ENCODE measurements around the gene NR1I3. TPM values are rescaled to one million over a fixed set of nuclear protein-coding genes. Genes with fewer than 3 reads are reported as not detected.

The NR1I3 gene
- total and polyA plus RNA-seq, 2 experiments from 2014 or later, result 2.6 to 8.1 TPM

DNA sequence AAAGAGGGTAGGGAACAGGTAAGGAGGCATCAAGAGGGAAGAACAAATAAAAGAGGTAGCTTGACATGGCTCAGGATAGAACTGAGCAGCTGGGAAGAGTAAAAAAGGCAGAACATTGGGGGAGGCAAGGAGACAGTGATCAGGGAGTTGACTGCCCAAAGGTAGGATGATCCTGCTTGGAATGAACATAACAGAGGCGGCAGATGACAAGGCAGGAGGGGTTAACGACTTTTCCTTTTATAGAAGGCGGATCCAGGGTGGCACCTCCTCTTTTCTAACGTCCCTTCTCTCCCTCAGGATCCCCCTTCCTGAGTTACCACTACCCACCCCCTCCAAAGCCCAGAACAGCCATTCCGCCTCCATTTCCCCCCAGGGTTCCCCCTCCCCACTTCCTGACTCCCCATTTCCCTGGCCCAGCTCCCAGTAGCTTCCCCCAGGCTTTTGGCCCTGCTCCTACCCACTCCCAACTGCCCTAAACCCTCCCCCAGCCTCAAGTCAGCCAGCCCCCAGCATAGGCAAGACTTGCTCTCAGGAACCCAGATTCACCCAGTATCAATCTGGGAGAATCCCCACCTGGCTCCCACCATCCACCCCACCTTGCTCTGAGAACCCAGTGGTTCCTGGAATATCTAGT, 38.4 kb downstream of the NR1I3 start:
- Histone ChIP-seq H3K27ac (peak overlapping the region; percentile 96), H3K4me3 (no peak overlapping the region)

DNA sequence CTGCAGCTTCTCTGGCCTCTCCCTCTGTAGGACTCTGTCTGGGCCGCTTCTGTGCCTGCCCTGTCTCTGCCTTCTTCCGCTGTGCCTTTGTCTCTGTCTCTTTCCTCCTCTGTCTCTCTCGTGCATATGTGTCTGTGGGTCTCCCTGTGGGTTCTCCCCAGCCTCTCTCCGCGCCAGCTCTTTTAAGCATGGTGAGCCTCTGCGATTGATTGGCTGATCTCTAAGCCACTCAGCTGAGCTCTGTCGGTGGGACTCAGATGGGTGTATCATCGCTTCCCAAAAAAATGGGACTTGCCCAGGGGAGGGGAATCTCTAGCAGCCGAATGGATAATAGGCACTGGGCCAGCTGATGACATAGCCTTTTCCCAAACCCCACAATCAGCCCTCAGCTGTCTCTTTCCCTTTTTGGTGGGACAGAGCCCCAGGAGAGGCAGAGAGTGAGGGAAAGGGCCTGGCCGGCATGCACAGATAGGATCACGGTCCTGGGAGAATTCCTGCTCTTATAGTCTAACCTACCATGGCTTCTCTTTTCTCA, 39.0 kb downstream of the NR1I3 start, which contains the start of gene ADAMTS4:
Gene ADAMTS4, minus strand, starts transcription at position 158 of the 535 bp plus-strand sequence. CDS start 427 bp downstream, outside the sequence.
- Histone ChIP-seq H3K36me3 (replicated peaks; ENCODE audit: insufficient read depth, low read depth) (no peaks in the 10 kb centered on the region), H3K9me2 (replicated peaks; ENCODE audit: insufficient read depth) (no peaks in the 10 kb centered on the region), H3K9me3 (ENCODE audit: low read depth) (no peaks in the 10 kb centered on the region), H3K27me3 (no peaks in the 10 kb centered on the region), H3K4me2 (peak within 1 kb of the TSS; percentile 76), H3K4me3 (no peak within 1 kb of the TSS), H2AFZ (no peak within 1 kb of the TSS), H3K4me1 (ENCODE audit: insufficient read depth) (peaks cover 42% of the 10 kb centered on the region), H3K79me2 (peaks cover 15% of the 10 kb centered on the region), H3K27ac (peak within 1 kb of the TSS; percentile 96), H4K20me1 (ENCODE audit: insufficient read depth, poor library complexity, severe bottlenecking) (no peaks in the 10 kb centered on the region)
- no peak for TF ChIP-seq EZH2 (IDR thresholded peaks at IDR 0.05; ENCODE audit: borderline replicate concordance)
- TF ChIP-seq, protein P1, sequence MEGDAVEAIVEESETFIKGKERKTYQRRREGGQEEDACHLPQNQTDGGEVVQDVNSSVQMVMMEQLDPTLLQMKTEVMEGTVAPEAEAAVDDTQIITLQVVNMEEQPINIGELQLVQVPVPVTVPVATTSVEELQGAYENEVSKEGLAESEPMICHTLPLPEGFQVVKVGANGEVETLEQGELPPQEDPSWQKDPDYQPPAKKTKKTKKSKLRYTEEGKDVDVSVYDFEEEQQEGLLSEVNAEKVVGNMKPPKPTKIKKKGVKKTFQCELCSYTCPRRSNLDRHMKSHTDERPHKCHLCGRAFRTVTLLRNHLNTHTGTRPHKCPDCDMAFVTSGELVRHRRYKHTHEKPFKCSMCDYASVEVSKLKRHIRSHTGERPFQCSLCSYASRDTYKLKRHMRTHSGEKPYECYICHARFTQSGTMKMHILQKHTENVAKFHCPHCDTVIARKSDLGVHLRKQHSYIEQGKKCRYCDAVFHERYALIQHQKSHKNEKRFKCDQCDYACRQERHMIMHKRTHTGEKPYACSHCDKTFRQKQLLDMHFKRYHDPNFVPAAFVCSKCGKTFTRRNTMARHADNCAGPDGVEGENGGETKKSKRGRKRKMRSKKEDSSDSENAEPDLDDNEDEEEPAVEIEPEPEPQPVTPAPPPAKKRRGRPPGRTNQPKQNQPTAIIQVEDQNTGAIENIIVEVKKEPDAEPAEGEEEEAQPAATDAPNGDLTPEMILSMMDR (IDR thresholded peaks at IDR 0.05; ENCODE audit: poor library complexity), result no peak
- TF ChIP-seq EZH2phosphoT487 (IDR thresholded peaks at IDR 0.05; ENCODE audit: low read depth, severe bottlenecking, unreplicated experiment), result no peak
- WGBS (ENCODE audit: low lambda C conversion rate, missing lambda C conversion rate), result 67% methylated on average over 11 of the region's 11 CpGs
- DNase-seq (ENCODE audit: low spot score), result peak; percentile 65

More for the DNA sequence above, 38.4 kb downstream of the NR1I3 start:
- H3K9me3 ChIP-seq (ENCODE audit: low read depth), result no peaks in the 10 kb centered on the region
- no peak for DNase-seq (ENCODE audit: low spot score)
- H3K79me2 ChIP-seq, result peaks cover 22% of the 10 kb centered on the region
- H3K27me3 ChIP-seq, result no peaks in the 10 kb centered on the region
- H3K36me3 ChIP-seq (replicated peaks; ENCODE audit: insufficient read depth, low read depth), result no peaks in the 10 kb centered on the region
- no peak overlapping the region for H2AFZ ChIP-seq
- H4K20me1 ChIP-seq (ENCODE audit: insufficient read depth, poor library complexity, severe bottlenecking), result no peaks in the 10 kb centered on the region
- H3K4me2 ChIP-seq, result peak overlapping the region; percentile 41
- 73% methylated on average over 4 of the region's 5 CpGs for WGBS (ENCODE audit: low lambda C conversion rate, missing lambda C conversion rate)
- H3K4me1 ChIP-seq (ENCODE audit: insufficient read depth), result peaks cover 42% of the 10 kb centered on the region
- TF ChIP-seq, protein P1 (IDR thresholded peaks at IDR 0.05; ENCODE audit: poor library complexity), result no peak
- TF ChIP-seq EZH2 (IDR thresholded peaks at IDR 0.05; ENCODE audit: borderline replicate concordance), result no peak
- no peak for TF ChIP-seq EZH2phosphoT487 (IDR thresholded peaks at IDR 0.05; ENCODE audit: low read depth, severe bottlenecking, unreplicated experiment)
- no peaks in the 10 kb centered on the region for H3K9me2 ChIP-seq (replicated peaks; ENCODE audit: insufficient read depth)

DNA sequence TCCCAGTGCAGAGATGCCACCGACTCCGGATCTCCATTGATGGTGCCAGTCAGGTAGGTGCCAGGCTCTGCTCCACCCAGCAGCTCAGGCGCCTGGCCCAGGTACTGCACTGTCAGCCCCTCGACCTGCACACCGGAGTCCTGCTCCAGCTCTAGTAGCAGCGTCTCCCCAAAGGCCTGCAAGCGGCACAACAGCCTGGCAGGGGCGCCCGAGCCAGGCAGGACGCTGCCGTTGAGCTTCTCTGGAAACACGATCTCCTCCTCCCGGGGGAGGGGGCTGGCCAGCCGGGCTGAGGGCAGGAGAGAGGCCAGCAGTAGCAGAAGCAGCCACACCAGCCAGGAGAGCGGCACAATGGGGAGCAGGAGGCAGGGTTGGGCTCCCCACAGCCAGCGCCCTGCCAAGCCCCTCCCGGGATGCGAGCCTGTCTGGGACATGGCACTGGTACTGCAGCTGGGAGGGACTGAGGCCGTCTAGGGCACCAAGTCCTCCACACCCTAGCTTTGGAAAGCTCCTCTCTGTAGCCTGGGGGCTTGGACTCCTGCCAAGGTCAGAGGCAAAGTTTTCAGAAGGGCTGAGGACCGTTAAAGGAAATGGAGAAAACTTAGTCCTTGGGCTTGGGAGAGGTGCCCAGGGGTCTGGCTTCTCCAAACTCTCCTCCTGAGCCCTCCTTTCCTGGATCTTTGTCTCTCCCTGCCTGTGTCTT, 39.7 kb downstream of the NR1I3 start:
- no peaks in the 10 kb centered on the region for H3K36me3 ChIP-seq (replicated peaks; ENCODE audit: insufficient read depth, low read depth)
- peak overlapping the region; percentile 76 for H3K4me2 ChIP-seq
- H3K27ac ChIP-seq, result peak overlapping the region; percentile 96
- H3K9me2 ChIP-seq (replicated peaks; ENCODE audit: insufficient read depth), result no peaks in the 10 kb centered on the region
- TF ChIP-seq, protein P1 (IDR thresholded peaks at IDR 0.05; ENCODE audit: poor library complexity), result peak; percentile 25
- no peak for TF ChIP-seq EZH2phosphoT487 (IDR thresholded peaks at IDR 0.05; ENCODE audit: low read depth, severe bottlenecking, unreplicated experiment)
- no peak overlapping the region for H2AFZ ChIP-seq
- no peaks in the 10 kb centered on the region for H3K27me3 ChIP-seq
- H3K4me3 ChIP-seq, result no peak overlapping the region
- peaks cover 39% of the 10 kb centered on the region for H3K4me1 ChIP-seq (ENCODE audit: insufficient read depth)
- DNase-seq (ENCODE audit: low spot score), result peak; percentile 68
- H3K9me3 ChIP-seq (ENCODE audit: low read depth), result no peaks in the 10 kb centered on the region
- H3K79me2 ChIP-seq, result peaks cover 9% of the 10 kb centered on the region
- 27% methylated on average over 19 of the region's 20 CpGs for WGBS (ENCODE audit: low lambda C conversion rate, missing lambda C conversion rate)
- no peaks in the 10 kb centered on the region for H4K20me1 ChIP-seq (ENCODE audit: insufficient read depth, poor library complexity, severe bottlenecking)
